COLO668 (cell line): Measurements from ENCODE around the gene FAM20C.

Source experiments
- DNase-seq: peaks from one replicate; lab custom pipeline; 2025; ENCODE audit not compliant: unreplicated experiment; lab: John Stamatoyannopoulos, UW

Gene FAM20C

DNA sequence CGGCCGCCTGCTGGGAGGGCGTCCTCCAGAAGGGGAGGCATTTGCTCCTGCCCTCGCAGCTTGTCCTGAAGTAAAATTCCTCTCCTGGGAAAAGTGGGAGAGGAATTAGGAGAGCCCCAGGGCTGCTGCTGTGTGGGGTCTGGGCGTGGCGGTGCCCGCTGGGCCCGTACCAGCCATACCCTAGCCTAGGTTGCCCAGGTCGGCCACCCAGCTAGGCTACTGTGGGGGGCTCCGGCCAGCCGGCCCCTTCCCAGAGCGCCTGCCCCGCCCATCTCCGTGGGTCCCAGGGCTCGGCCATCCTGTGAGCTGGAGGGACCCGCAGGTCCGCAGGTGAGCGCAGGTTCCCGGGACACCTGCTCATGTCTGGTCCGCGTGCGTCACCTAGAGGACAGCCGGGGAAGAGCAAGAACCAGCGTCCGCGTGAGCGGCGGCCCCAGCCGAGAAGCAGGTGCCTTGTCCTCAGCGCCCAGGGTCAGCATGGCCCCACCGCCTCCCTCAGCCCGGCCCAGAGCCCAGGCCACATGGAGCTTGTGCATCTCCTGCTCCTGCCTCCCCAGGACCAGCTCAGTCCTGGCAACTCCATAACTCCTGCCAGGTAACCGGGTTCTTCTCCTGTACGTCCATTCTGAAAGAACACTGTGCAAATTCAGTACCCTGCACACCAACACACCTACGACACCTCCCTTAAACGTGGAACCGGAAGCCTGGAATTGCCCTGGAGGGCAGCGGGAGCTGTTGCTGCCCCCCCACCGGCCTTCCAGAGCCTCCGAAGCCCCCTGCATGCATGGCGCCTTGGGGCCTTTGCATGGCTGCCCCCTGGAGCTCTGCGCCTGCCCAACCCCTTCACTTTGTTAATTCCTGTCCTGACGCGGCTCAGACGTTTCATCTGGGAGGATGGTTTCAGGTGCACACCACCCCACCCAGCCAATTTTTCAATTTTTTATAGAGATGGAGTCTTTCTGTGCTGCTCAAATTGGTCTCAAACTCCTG, 74.8 kb downstream of the FAM20C start:
- peak; percentile 61 for DNase-seq

DNA sequence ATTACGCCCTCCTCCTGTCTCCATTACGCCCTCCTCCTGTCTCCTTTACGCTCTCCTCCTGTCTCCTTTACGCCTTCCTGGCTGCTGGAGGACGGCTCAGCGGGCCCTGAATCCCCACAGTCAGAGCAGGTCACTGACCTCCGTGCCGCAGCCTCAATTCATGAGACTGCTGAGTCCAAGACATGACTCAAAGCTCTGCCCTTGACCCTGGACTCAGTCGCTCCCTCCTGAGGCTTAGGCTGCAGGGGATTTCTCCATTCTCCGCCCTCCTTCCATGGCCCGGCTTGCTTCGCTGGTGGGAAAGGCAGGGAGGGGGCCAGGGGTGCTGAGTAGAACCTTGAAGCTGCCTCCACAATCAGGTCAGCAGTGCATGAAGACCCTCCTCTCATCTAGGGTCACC, 76.6 kb downstream of the FAM20C start:
- no peak for DNase-seq

GRCh38 chr7:269721-270120, 77.3 kb downstream of the FAM20C start:
- DNase-seq = no peak

- DNase-seq = no peak
These were observed 78.1 kb downstream of the FAM20C start for GRCh38 chr7:270351-270983.

GRCh38 chr7:271266-272107, 79.1 kb downstream of the FAM20C start:
- no peak for DNase-seq

DNA sequence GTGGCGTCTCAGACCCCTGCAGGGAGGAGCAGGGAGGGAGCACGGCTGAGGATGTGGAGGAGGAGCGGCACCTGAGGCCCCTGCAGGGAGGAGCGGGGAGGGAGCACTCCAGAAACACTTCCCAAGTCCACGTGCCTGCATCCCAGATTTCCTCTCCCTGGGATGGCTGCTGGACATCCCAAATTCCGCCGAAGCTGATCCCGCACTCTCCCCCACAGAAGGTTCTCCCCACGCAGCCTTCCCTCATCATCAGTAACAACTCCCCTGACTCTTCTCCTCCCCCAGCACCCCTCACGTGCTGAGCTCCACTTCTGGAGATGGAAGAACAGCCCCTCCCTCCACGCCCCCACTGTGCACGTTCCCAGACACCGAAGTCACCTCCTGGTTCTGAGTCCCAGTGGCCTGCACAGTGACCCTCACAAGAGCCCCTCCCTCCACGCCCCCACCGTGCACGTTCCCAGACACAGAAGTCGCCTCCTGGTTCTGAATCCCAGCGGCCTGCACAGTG, 79.8 kb downstream of the FAM20C start:
- no peak for DNase-seq

- DNase-seq = no peak
These were observed 80.3 kb downstream of the FAM20C start for GRCh38 chr7:272631-273030.

DNA sequence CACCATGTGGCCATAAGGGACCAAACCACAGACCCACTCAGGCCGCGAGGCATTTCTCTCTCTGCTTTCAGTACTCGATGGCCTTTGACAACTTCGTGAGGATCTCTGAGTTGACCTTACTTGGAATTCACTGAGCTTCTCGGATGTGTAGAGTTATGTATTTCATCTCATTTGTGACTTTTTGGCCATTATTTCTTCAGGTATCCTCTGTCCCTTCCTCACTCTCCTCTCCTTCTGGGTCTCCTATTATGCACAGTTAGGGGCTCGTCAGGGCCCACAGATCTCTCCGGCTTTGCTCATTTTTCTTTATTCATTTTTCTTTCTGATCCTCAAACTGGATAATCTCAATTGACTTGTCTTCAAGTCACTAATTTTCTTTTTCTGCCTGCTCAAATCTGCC, 81.0 kb downstream of the FAM20C start:
- DNase-seq = no peak

DNA sequence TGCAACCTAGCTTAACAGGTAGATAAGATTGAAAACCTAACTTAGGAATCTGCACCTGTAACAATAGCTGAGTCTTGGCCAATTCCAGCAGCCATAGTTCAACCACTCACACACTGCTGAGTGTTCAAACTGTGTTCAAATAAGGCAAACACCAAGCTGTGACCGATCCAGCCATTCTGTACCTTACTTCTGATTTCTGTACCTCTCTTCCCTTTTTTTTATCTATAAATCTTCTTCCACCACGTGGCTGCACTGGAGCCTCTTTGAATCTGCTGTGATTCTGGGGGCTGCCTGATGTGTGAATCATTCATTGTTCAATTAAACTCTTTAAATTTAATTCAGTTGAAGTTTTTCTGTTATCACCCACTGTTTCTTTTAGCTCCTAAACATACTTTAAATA, 81.9 kb downstream of the FAM20C start:
- DNase-seq = no peak

DNA sequence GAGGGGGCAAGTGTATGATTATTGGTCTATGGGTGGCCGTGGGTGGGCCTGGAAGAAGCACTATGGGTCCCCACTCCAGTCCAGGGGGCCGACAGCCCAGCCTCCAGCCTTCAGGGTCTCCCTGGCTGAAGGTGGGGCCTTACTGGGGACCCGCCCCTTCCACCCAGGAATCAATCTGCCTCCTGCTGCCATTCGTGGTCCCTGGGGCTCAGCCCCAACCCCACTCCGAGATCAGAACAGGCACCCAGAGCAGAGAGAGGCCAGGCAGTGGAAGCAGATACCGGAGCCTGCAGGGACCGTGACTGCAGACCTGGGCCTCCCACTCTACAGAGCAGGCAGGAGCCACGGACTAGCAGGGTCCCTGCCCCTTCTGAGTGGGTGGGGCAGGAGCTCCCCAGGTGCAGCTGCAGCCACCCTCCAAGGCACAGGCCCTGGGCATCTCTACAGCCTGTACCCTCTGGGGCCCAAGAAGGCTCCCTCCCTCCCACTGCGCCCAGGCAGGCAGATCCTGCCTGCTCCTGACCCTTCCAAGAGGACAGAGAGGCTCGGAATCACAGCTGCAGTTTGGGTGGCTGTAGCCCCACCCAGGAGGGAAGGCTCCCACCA, 84.0 kb downstream of the FAM20C start:
- DNase-seq = no peak

GRCh38 chr7:277228-277627, 84.9 kb downstream of the FAM20C start:
- no peak for DNase-seq

GRCh38 chr7:278081-278480, 85.7 kb downstream of the FAM20C start:
- DNase-seq = no peak

DNA sequence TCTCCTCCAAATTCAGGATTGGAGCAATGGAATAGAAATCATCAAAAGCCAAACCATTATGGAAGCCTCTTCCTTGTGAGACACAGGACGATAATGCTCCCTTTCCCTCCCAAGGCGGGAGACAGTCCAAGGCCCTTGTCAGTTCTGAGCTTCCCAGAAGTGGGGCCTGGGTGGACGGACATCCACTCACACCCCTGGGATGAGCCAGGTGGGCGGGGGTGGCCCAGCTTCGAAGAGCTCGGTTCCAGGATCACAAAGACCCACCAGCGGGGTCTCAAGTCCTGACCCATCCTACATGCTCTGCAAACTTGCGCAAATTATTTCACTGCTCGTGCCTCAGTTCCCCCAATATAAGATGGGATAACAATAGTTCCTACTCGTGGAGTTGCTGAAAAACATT, 87.5 kb downstream of the FAM20C start:
- no peak for DNase-seq

DNA sequence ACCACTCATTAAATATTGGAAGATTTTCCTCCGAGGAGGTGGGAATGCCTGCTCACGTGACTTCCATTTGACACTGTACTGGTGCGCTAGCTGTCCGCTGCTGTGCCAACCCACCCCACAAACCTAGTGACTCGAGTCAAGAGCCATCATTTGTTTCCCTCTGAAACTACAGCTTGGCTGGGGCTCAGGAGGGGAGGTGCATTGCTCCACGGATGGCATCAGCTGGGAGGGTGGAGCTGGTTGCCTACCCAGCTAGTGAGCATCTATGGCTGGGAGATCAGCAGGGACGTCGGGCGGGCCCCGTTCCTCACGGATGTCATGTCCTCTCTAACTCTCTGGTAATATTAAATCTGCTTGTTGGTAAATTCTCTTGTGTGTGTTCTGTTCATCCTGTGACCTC, 88.1 kb downstream of the FAM20C start:
- no peak for DNase-seq

- DNase-seq = no peak
These were observed 89.3 kb downstream of the FAM20C start for GRCh38 chr7:281637-282036.

GRCh38 chr7:282621-283020, 90.2 kb downstream of the FAM20C start:
- DNase-seq = no peak

DNA sequence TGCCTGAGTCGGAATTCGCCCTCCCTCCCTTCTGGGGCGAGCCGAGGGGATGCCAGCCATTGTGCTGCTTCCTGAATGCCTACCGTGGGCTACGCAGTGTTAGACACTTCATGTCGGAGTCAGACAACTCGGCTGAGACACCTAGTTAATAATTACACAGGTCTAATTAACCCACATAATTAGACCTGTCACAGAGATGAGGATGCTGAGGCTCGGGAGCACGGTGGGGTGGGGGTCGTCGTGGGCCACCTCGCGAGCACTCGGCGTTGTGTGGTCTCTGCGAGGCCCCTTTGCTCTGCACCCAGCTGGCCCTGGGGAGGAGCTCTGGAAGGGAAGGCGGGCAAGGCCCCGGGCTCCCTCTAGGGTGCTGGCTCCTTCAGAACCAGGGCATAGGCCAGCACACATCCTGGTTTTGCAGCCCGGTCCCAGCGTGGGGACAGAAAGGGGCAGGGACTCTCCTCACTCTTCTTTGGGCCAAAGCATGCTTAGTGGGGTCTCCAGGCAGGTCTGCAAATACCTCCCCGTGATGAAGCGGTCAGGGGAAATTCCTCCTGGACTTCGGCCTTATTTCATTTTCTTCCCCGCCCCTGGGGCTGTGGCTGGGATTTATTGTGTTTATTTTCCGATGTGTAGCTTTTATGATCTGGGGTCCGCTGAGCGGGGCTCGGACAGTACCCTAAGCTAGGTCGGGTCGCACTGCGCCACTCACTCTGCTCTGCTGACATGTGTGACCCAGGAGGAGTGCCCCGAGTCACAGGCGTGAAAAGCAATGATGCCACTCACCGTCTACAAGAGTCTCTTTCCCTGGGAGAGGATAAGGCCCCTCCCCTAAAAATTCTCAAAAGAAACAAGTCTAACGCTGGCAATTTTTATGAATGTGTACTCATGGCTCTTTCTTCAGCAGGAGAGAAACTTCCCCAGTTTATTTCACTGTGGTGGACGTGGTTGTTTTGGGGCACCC, 92.7 kb downstream of the FAM20C start:
- no peak for DNase-seq

DNA sequence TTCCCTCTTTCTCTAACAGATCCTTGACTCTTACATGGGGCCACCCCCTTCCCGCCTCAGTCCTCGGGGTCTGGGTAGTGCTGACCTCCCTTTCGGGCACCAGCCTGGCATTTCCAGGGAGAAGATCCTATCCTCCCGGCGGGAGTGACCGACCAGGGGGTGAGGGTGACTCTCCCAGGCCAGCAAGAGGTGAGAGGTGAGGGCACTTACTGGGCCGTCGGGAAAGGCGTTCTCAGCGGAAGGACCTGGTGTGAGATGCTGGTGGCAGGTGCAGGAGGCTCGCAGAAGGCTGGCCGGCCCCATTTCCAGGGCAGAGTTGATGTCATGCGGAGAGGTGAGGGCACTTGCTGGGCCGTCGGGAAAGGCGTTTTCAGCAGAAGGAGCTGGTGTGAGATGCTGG, 93.4 kb downstream of the FAM20C start:
- no peak for DNase-seq

DNA sequence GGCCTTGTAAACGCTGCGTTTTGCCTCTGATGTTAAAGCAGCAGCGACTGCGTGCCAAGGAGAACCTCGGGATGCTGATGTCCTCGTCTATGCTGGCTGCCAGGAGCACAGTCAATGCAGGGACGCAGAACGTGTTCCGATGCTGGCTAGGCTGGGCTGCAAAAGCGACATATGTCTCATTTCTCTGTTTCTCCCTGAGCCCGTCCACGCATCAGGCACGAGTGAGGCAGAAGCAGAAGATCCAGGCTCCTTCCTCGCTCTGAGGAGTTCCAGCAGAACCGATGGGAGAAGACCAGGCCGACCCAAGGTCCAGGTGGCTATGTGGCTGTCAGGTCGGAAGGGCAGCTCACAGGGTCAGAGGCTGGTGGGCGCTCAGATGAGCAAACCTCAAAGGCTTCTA, 93.9 kb downstream of the FAM20C start:
- DNase-seq = no peak

DNA sequence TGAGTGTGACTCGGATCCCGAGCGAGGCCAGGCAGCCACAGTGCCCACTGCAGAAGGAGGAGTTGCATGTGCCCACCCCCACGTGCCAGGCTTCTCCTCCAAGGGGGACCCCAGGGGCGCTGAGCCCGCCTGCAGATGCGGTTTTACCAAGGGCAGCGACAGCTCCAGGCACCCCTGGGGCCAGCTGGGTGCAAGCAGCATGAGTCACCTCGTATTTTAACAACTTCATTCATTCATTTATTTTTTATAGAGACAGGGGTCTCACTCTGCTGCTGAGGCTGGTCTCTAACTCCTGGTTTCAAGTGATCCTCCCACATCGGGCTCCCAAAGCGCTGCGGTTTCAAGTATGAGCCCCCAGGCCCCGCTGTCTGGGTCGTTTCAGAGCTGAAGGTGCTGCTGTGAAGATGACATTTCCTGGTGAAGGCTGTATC, 96.3 kb downstream of the FAM20C start:
- DNase-seq = no peak
